DOHH2 (cell line): ENCODE data around the gene IFI44L.

Experiments used
- H3F3A ChIP-seq: fragments of 200-600 bp; sonication (generic), shearing (Covaris generic); 2 replicates; pipeline ENCODE4 v1.6.0; 2016; ENCODE audit warnings: antibody characterized with exemption, mild to moderate bottlenecking; ENCODE audit not compliant: control insufficient read depth, insufficient read depth
- H3K27ac ChIP-seq: fragments of 200-600 bp; sonication (generic); 2 replicates; pipeline ENCODE4 v1.5.1; 2014; ENCODE audit warnings: low read depth, mild to moderate bottlenecking, low read length, moderate library complexity
- H3K27me3 ChIP-seq: fragments of 200-600 bp; sonication (generic); 2 replicates; pipeline ENCODE4 v1.6.1; 2014; ENCODE audit warnings: mild to moderate bottlenecking, low read length, mixed read lengths; ENCODE audit not compliant: control insufficient read depth
- H3K36me3 ChIP-seq: fragments of 200-600 bp; sonication (generic); 2 replicates; pipeline ENCODE4 v1.6.1; 2014; ENCODE audit warnings: mild to moderate bottlenecking, low read length, moderate library complexity, mixed read lengths; ENCODE audit not compliant: control insufficient read depth
- H3K4me1 ChIP-seq: fragments of 200-600 bp; sonication (generic); 2 replicates; pipeline ENCODE4 v1.6.1; 2014; ENCODE audit warnings: mild to moderate bottlenecking, low read length, mixed read lengths; ENCODE audit not compliant: control insufficient read depth
- H3K4me2 ChIP-seq: fragments of 200-600 bp; sonication (generic); 2 replicates; pipeline ENCODE4 v1.6.0; 2014; ENCODE audit warnings: mild to moderate bottlenecking, low read length, moderate library complexity
- H3K4me3 ChIP-seq: fragments of 200-600 bp; sonication (generic); 2 replicates; pipeline ENCODE4 v1.5.1; 2014; ENCODE audit warnings: mild to moderate bottlenecking, low read length, mixed read lengths
- H3K79me2 ChIP-seq: fragments of 200-600 bp; sonication (generic); 2 replicates; pipeline ENCODE4 v1.6.1; 2014; ENCODE audit warnings: mild to moderate bottlenecking, low read length, mixed read lengths; ENCODE audit not compliant: control insufficient read depth
- H3K9me2 ChIP-seq: fragments of 200-600 bp; sonication (generic); replicated peaks from 2 replicates; pipeline ENCODE4 v1.6.1; 2014; ENCODE audit warnings: mild to moderate bottlenecking, low read length, mixed read lengths; ENCODE audit not compliant: control insufficient read depth
- H3K9me3 ChIP-seq: fragments of 200-600 bp; sonication (generic); 2 replicates; pipeline ENCODE4 v1.6.1; 2014; ENCODE audit warnings: antibody characterized with exemption, low read length, mixed read lengths; ENCODE audit not compliant: control insufficient read depth, insufficient read depth
- H4K20me1 ChIP-seq: fragments of 200-600 bp; sonication (generic); 2 replicates; pipeline ENCODE4 v1.6.0; 2014; ENCODE audit warnings: low read depth, mild to moderate bottlenecking, antibody characterized with exemption, low read length, moderate library complexity; ENCODE audit not compliant: control insufficient read depth, insufficient read depth
- CTCF ChIP-seq: fragments of 200-600 bp; sonication (generic); IDR thresholded peaks from one replicate; pipeline ENCODE4 v1.5.1; 2014; ENCODE audit warnings: antibody characterized with exemption, mild to moderate bottlenecking, low read depth, low read length; ENCODE audit not compliant: poor library complexity, severe bottlenecking
- EZH2phosphoT487 ChIP-seq: fragments of 200-600 bp; sonication (generic); IDR thresholded peaks from 2 replicates; pipeline ENCODE4 v1.6.1; 2017; ENCODE audit warnings: borderline replicate concordance, mild to moderate bottlenecking, antibody characterized with exemption, low read length, moderate library complexity, mixed read lengths

IFI44L gene

GRCh38 chr1:78617615-78618026, 2.6 kb upstream of the IFI44L start:
- Histone ChIP-seq H3K4me2 (no peak overlapping the region; the same call in 1 of the 2 replicates), H3K27ac (no peak overlapping the region), H3K9me2 (no peaks in the 10 kb centered on the region), H3K9me3 (no peaks in the 10 kb centered on the region), H4K20me1 (no peaks in the 10 kb centered on the region), H3K27me3 (peaks cover 17% of the 10 kb centered on the region), H3K79me2 (no peaks in the 10 kb centered on the region), H3K4me3 (no peak overlapping the region), H3F3A (no peaks in the 10 kb centered on the region), H3K36me3 (no peaks in the 10 kb centered on the region), H3K4me1 (peaks cover 8% of the 10 kb centered on the region)
- TF ChIP-seq CTCF (peak; percentile 72), EZH2phosphoT487 (no peak)

- no peak for TF ChIP-seq CTCF
- no peak for TF ChIP-seq EZH2phosphoT487
- peaks cover 8% of the 10 kb centered on the region for H3K4me1 ChIP-seq
- no peaks in the 10 kb centered on the region for H3K9me2 ChIP-seq
- no peaks in the 10 kb centered on the region for H4K20me1 ChIP-seq
- no peak overlapping the region for H3K27ac ChIP-seq
- no peaks in the 10 kb centered on the region for H3F3A ChIP-seq
- no peak overlapping the region for H3K4me2 ChIP-seq
- H3K27me3 ChIP-seq, result peaks cover 17% of the 10 kb centered on the region
- H3K36me3 ChIP-seq, result no peaks in the 10 kb centered on the region
- H3K9me3 ChIP-seq, result no peaks in the 10 kb centered on the region
- no peaks in the 10 kb centered on the region for H3K79me2 ChIP-seq
- H3K4me3 ChIP-seq, result no peak overlapping the region
These were observed 1.2 kb upstream of the IFI44L start for GRCh38 chr1:78619032-78619431.

GRCh38 chr1:78619446-78619802, 824 bp upstream of the IFI44L start:
- H3K9me2 ChIP-seq, result no peaks in the 10 kb centered on the region
- H3K36me3 ChIP-seq, result no peaks in the 10 kb centered on the region
- H3K4me2 ChIP-seq, result no peak overlapping the region
- H3K9me3 ChIP-seq, result no peaks in the 10 kb centered on the region
- H3K27ac ChIP-seq, result no peak overlapping the region
- H3F3A ChIP-seq, result no peaks in the 10 kb centered on the region
- H3K79me2 ChIP-seq, result no peaks in the 10 kb centered on the region
- peaks cover 17% of the 10 kb centered on the region for H3K27me3 ChIP-seq
- TF ChIP-seq EZH2phosphoT487 (no peak), CTCF (no peak)
- H3K4me3 ChIP-seq, result no peak overlapping the region
- peaks cover 8% of the 10 kb centered on the region for H3K4me1 ChIP-seq
- no peaks in the 10 kb centered on the region for H4K20me1 ChIP-seq

GRCh38 chr1:78620666-78621065, 418 bp downstream of the IFI44L start:
- peaks cover 17% of the 10 kb centered on the region for H3K27me3 ChIP-seq
- no peaks in the 10 kb centered on the region for H3K9me2 ChIP-seq
- H3K79me2 ChIP-seq, result no peaks in the 10 kb centered on the region
- H3K9me3 ChIP-seq, result no peaks in the 10 kb centered on the region
- no peak overlapping the region for H3K4me3 ChIP-seq
- no peak overlapping the region for H3K4me2 ChIP-seq
- H3K27ac ChIP-seq, result no peak overlapping the region
- peaks cover 8% of the 10 kb centered on the region for H3K4me1 ChIP-seq
- H4K20me1 ChIP-seq, result no peaks in the 10 kb centered on the region
- H3F3A ChIP-seq, result no peaks in the 10 kb centered on the region
- TF ChIP-seq EZH2phosphoT487, result no peak
- no peak for TF ChIP-seq CTCF
- no peaks in the 10 kb centered on the region for H3K36me3 ChIP-seq
